ENCODE data around the gene MN1. TPM values are rescaled to one million over a fixed set of nuclear protein-coding genes. Genes with fewer than 3 reads are reported as not detected.

The MN1 gene
- total and polyA plus RNA-seq, 2 experiments from 2014 or later: 1.0 to 6.8 TPM

DNA sequence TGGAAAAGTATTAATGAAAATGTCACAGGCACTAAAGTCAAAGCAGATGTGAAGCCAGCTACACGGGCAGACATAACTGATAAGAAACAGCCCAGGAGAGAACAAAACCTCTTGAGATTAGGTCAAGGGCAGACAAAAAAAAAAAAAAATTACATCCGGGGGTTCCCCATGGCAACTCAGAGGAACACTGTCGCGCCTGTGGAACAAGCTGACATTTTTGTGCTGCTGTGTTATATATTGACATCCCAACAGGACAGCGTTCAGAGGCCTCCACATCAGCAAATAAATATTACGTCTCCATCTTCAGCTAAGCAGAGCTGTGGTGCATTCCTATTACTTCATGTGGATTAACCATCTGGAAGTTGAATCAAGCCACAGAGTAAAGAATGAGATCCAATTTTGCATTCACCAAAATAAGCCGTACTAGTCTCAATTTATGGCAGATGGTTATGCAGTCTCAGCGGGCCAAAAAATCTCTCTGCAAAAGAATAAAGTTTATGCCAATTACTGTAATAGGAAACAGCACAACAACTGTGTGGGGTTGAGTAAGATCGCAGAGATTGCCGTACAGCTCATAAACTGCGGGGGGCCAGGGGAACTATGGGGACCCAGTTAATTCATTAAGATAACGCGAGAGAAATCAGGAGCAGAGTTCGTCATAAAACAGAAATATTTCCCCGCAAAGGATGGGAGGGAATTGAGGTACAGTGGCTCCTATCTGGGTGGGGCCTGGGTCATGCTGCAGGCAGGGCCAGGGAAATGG is 41.3 kb upstream of the MN1 start:
- Histone ChIP-seq H2AFZ (no peak overlapping the region), H3K9me2 (ENCODE audit: insufficient read depth) (no peaks in the 10 kb centered on the region), H3K79me2 (replicated peaks; ENCODE audit: insufficient read depth) (no peaks in the 10 kb centered on the region), H3K4me3 (no peak overlapping the region), H3K36me3 (ENCODE audit: insufficient read depth) (no peaks in the 10 kb centered on the region), H3K4me1 (ENCODE audit: insufficient read depth) (peaks cover 9% of the 10 kb centered on the region), H3K27me3 (ENCODE audit: insufficient read depth) (no peaks in the 10 kb centered on the region), H4K20me1 (replicated peaks; ENCODE audit: insufficient read depth) (no peaks in the 10 kb centered on the region), H3K27ac (ENCODE audit: low read depth) (no peak overlapping the region), H3F3A (replicated peaks; ENCODE audit: low read depth) (peaks cover 7% of the 10 kb centered on the region; the same call in 1 of the 2 replicates), H3K4me2 (no peak overlapping the region)
- DNase-seq (ENCODE audit: low spot score) (no peak), ATAC-seq (no peak)
- H3K36me3 Mint-ChIP-seq (ENCODE audit: low read depth): peaks cover 7% of the 10 kb centered on the region
- H3K9me3 Mint-ChIP-seq: peaks cover 5% of the 10 kb centered on the region; the same call in 2 of the 3 replicates
- TF ChIP-seq, protein P1, sequence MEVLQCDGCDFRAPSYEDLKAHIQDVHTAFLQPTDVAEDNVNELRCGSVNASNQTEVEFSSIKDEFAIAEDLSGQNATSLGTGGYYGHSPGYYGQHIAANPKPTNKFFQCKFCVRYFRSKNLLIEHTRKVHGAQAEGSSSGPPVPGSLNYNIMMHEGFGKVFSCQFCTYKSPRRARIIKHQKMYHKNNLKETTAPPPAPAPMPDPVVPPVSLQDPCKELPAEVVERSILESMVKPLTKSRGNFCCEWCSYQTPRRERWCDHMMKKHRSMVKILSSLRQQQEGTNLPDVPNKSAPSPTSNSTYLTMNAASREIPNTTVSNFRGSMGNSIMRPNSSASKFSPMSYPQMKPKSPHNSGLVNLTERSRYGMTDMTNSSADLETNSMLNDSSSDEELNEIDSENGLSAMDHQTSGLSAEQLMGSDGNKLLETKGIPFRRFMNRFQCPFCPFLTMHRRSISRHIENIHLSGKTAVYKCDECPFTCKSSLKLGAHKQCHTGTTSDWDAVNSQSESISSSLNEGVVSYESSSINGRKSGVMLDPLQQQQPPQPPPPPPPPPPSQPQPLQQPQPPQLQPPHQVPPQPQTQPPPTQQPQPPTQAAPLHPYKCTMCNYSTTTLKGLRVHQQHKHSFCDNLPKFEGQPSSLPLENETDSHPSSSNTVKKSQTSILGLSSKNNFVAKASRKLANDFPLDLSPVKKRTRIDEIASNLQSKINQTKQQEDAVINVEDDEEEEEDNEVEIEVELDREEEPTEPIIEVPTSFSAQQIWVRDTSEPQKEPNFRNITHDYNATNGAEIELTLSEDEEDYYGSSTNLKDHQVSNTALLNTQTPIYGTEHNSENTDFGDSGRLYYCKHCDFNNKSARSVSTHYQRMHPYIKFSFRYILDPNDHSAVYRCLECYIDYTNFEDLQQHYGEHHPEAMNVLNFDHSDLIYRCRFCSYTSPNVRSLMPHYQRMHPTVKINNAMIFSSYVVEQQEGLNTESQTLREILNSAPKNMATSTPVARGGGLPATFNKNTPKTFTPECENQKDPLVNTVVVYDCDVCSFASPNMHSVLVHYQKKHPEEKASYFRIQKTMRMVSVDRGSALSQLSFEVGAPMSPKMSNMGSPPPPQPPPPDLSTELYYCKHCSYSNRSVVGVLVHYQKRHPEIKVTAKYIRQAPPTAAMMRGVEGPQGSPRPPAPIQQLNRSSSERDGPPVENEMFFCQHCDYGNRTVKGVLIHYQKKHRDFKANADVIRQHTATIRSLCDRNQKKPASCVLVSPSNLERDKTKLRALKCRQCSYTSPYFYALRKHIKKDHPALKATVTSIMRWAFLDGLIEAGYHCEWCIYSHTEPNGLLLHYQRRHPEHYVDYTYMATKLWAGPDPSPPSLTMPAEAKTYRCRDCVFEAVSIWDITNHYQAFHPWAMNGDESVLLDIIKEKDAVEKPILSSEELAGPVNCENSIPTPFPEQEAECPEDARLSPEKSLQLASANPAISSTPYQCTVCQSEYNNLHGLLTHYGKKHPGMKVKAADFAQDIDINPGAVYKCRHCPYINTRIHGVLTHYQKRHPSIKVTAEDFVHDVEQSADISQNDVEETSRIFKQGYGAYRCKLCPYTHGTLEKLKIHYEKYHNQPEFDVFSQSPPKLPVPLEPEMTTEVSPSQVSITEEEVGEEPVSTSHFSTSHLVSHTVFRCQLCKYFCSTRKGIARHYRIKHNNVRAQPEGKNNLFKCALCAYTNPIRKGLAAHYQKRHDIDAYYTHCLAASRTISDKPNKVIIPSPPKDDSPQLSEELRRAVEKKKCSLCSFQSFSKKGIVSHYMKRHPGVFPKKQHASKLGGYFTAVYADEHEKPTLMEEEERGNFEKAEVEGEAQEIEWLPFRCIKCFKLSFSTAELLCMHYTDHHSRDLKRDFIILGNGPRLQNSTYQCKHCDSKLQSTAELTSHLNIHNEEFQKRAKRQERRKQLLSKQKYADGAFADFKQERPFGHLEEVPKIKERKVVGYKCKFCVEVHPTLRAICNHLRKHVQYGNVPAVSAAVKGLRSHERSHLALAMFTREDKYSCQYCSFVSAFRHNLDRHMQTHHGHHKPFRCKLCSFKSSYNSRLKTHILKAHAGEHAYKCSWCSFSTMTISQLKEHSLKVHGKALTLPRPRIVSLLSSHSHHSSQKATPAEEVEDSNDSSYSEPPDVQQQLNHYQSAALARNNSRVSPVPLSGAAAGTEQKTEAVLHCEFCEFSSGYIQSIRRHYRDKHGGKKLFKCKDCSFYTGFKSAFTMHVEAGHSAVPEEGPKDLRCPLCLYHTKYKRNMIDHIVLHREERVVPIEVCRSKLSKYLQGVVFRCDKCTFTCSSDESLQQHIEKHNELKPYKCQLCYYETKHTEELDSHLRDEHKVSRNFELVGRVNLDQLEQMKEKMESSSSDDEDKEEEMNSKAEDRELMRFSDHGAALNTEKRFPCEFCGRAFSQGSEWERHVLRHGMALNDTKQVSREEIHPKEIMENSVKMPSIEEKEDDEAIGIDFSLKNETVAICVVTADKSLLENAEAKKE (CRISPR knock-in tag; IDR thresholded peaks at IDR 0.05): no peak
- TF ChIP-seq, protein P2, sequence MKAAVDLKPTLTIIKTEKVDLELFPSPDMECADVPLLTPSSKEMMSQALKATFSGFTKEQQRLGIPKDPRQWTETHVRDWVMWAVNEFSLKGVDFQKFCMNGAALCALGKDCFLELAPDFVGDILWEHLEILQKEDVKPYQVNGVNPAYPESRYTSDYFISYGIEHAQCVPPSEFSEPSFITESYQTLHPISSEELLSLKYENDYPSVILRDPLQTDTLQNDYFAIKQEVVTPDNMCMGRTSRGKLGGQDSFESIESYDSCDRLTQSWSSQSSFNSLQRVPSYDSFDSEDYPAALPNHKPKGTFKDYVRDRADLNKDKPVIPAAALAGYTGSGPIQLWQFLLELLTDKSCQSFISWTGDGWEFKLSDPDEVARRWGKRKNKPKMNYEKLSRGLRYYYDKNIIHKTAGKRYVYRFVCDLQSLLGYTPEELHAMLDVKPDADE (IDR thresholded peaks at IDR 0.05): no peak
- peaks cover 27% of the 10 kb centered on the region for H3K4me1 Mint-ChIP-seq
- peaks cover 14% of the 10 kb centered on the region for H3K27me3 Mint-ChIP-seq (ENCODE audit: insufficient read depth, low read depth, poor library complexity)
- H3K27ac Mint-ChIP-seq: peak overlapping the region; percentile 40
- no peak overlapping the region for H3K4me3 Mint-ChIP-seq

DNA sequence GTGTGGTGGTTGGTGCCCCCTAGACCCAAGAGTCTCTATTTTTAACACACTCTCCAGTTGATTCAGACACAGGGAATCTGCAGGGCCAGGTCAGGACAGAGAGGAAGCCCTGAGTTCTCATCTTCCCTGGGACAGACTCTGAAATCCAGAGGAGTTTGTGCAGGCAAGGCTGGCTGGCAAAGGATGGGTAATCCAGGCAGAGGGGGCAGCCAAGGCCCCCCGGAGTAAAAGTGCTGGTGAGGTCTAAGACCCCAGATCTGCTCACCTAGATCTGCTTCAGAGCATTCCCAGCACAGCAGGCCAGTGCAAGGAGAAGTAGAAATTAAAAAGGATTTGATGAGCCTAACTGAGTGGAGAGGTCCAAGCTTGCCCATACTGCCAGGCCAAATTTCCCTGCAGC is 40.6 kb upstream of the MN1 start:
- no peak overlapping the region for H3K27ac Mint-ChIP-seq
- H3K4me3 Mint-ChIP-seq: no peak overlapping the region
- no peaks in the 10 kb centered on the region for H3K27me3 ChIP-seq (ENCODE audit: insufficient read depth)
- H3K9me3 Mint-ChIP-seq: peaks cover 10% of the 10 kb centered on the region; the same call in 2 of the 3 replicates
- H3F3A ChIP-seq (replicated peaks; ENCODE audit: low read depth): peaks cover 7% of the 10 kb centered on the region; the same call in 1 of the 2 replicates
- no peaks in the 10 kb centered on the region for H3K9me2 ChIP-seq (ENCODE audit: insufficient read depth)
- H3K4me2 ChIP-seq: no peak overlapping the region
- TF ChIP-seq NANOG (IDR thresholded peaks at IDR 0.05; ENCODE audit: borderline replicate concordance) (no peak), CREB1 (CRISPR knock-in tag; IDR thresholded peaks at IDR 0.05; ENCODE audit: low read depth) (no peak), JUNB (IDR thresholded peaks at IDR 0.05; ENCODE audit: unreplicated experiment) (no peak), EZH2 (IDR thresholded peaks at IDR 0.05; ENCODE audit: low read depth, unreplicated experiment) (no peak), ZNF114 (CRISPR knock-in tag; IDR thresholded peaks at IDR 0.05) (no peak), EZH2phosphoT487 (IDR thresholded peaks at IDR 0.05; ENCODE audit: unreplicated experiment) (no peak)
- TF ChIP-seq, protein P3, sequence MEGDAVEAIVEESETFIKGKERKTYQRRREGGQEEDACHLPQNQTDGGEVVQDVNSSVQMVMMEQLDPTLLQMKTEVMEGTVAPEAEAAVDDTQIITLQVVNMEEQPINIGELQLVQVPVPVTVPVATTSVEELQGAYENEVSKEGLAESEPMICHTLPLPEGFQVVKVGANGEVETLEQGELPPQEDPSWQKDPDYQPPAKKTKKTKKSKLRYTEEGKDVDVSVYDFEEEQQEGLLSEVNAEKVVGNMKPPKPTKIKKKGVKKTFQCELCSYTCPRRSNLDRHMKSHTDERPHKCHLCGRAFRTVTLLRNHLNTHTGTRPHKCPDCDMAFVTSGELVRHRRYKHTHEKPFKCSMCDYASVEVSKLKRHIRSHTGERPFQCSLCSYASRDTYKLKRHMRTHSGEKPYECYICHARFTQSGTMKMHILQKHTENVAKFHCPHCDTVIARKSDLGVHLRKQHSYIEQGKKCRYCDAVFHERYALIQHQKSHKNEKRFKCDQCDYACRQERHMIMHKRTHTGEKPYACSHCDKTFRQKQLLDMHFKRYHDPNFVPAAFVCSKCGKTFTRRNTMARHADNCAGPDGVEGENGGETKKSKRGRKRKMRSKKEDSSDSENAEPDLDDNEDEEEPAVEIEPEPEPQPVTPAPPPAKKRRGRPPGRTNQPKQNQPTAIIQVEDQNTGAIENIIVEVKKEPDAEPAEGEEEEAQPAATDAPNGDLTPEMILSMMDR (conservative IDR thresholded peaks at IDR 0.05; ENCODE audit: low read depth in 2 of 2): peak in 1 of 2 experiments; percentile 25; a peak in 2 of 4 replicates
- TF ChIP-seq, protein P2 (IDR thresholded peaks at IDR 0.05): no peak
- H3K27me3 Mint-ChIP-seq (ENCODE audit: insufficient read depth, low read depth, poor library complexity): peaks cover 12% of the 10 kb centered on the region
- no peaks in the 10 kb centered on the region for H3K79me2 ChIP-seq (replicated peaks; ENCODE audit: insufficient read depth)
- H3K4me3 ChIP-seq: no peak overlapping the region
- DNase-seq (ENCODE audit: low spot score) (no peak), ATAC-seq (no peak)
- no peaks in the 10 kb centered on the region for H4K20me1 ChIP-seq (replicated peaks; ENCODE audit: insufficient read depth)
- peaks cover 11% of the 10 kb centered on the region for H3K36me3 Mint-ChIP-seq (ENCODE audit: low read depth)
- peaks cover 9% of the 10 kb centered on the region for H3K4me1 ChIP-seq (ENCODE audit: insufficient read depth)
- H3K27ac ChIP-seq (ENCODE audit: low read depth): no peak overlapping the region
- no peak overlapping the region for H2AFZ ChIP-seq
- peaks cover 27% of the 10 kb centered on the region for H3K4me1 Mint-ChIP-seq
- no peaks in the 10 kb centered on the region for H3K36me3 ChIP-seq (ENCODE audit: insufficient read depth)
